Liver (tissue), 9 donors: ENCODE measurements around the gene PGA3. TPM values are rescaled to one million over a fixed set of nuclear protein-coding genes. Genes with fewer than 3 reads are reported as not detected.
A peak's percentile ranks its signal among the peaks of the same experiment; 100 is the strongest.

ENCODE experiments used
- DNase-seq: peaks from one replicate; pipeline ENCODE4 v3.0.0-alpha.2; 2017; ENCODE audit warnings: low spot score
- H3K27ac ChIP-seq, 2 donors: one replicate each; pipeline ENCODE4 v1.7.0; 2013; ENCODE audit warnings: inconsistent platforms in 2 of 2, low read length in 2 of 2, control low read depth in 1 of 2, low read depth in 1 of 2, mild to moderate bottlenecking in 1 of 2
- H3K27me3 ChIP-seq, 4 donors: one replicate each; pipeline versions ENCODE4 v1.6.1 to v1.7.0; 2013; ENCODE audit warnings: low read length in 3 of 4, inconsistent platforms in 1 of 4, mild to moderate bottlenecking in 1 of 4, moderate library complexity in 1 of 4; ENCODE audit not compliant: control insufficient read depth in 4 of 4, insufficient read depth in 4 of 4
- H3K36me3 ChIP-seq, 4 donors: one replicate each; pipeline versions ENCODE4 v1.6.1 to v1.7.0; 2013; ENCODE audit warnings: low read length in 3 of 4, mild to moderate bottlenecking in 3 of 4, low read depth in 1 of 4, moderate library complexity in 1 of 4; ENCODE audit not compliant: control insufficient read depth in 4 of 4, insufficient read depth in 3 of 4
- H3K4me1 ChIP-seq, 4 donors: one replicate each; pipeline versions ENCODE4 v1.6.1 to v1.7.0; 2013; ENCODE audit warnings: low read length in 3 of 4, mild to moderate bottlenecking in 3 of 4, moderate library complexity in 1 of 4; ENCODE audit not compliant: control insufficient read depth in 4 of 4, insufficient read depth in 4 of 4
- H3K4me3 ChIP-seq, 3 donors: one replicate each; pipeline versions ENCODE4 v1.6.1 to v1.7.0; 2013; ENCODE audit warnings: low read length in 3 of 3, control low read depth in 1 of 3, low read depth in 1 of 3, mild to moderate bottlenecking in 1 of 3
- H3K9ac ChIP-seq, 2 donors: one replicate each; pipeline ENCODE4 v1.7.0; 2013; ENCODE audit warnings: low read length in 2 of 2, mild to moderate bottlenecking in 2 of 2, moderate library complexity in 2 of 2, control low read depth in 1 of 2, low read depth in 1 of 2
- H3K9me3 ChIP-seq, 4 donors: one replicate each; pipeline versions ENCODE4 v1.6.1 to v1.7.0; 2013; ENCODE audit warnings: low read length in 3 of 4; ENCODE audit not compliant: control insufficient read depth in 4 of 4
- CTCF ChIP-seq: fragments of 150-350 bp; IDR thresholded peaks from 2 replicates; pipeline ENCODE4 v1.5.1; 2017; ENCODE audit warnings: improper control_type of control experiment, low read depth, low read length; ENCODE audit not compliant: missing input control
- FOXA1 ChIP-seq: IDR thresholded peaks from 2 replicates; pipeline ENCODE4 v1.6.1; 2016; ENCODE audit warnings: antibody characterized with exemption
- FOXA2 ChIP-seq: IDR thresholded peaks from 2 replicates; pipeline ENCODE4 v1.6.1; 2016; ENCODE audit warnings: antibody characterized with exemption
- GABPA ChIP-seq, 2 donors: IDR thresholded peaks in 1 of 2; conservative IDR thresholded peaks in 1 of 2; 2 replicates each; pipeline ENCODE4 v1.6.1; 2016; ENCODE audit warnings: antibody characterized with exemption in 2 of 2, mild to moderate bottlenecking in 1 of 2, moderate library complexity in 1 of 2
- HNF4A ChIP-seq, 2 donors: conservative IDR thresholded peaks; 2 replicates each; pipeline ENCODE4 v1.6.1; 2016; ENCODE audit warnings: antibody characterized with exemption in 2 of 2, mild to moderate bottlenecking in 2 of 2
- HNF4G ChIP-seq: IDR thresholded peaks from 2 replicates; pipeline ENCODE4 v1.6.1; 2016; ENCODE audit warnings: antibody characterized with exemption
- NR2F2 ChIP-seq: IDR thresholded peaks from 2 replicates; pipeline ENCODE4 v1.6.1; 2016; ENCODE audit warnings: antibody characterized with exemption
- RAD21 ChIP-seq, 2 donors: IDR thresholded peaks; 2 replicates each; pipeline ENCODE4 v1.6.1; 2016; ENCODE audit warnings: antibody characterized with exemption in 2 of 2, mild to moderate bottlenecking in 2 of 2
- RXRA ChIP-seq, 2 donors: IDR thresholded peaks; 2 replicates each; pipeline ENCODE4 v1.6.1; 2017 to 2018; ENCODE audit warnings: antibody characterized with exemption in 2 of 2, mild to moderate bottlenecking in 1 of 2
- SP1 ChIP-seq: IDR thresholded peaks from 2 replicates; pipeline ENCODE4 v1.6.1; 2018; ENCODE audit warnings: antibody characterized with exemption, mild to moderate bottlenecking
- ZBTB33 ChIP-seq: IDR thresholded peaks from 2 replicates; pipeline ENCODE4 v1.6.1; 2016; ENCODE audit warnings: antibody characterized with exemption
- WGBS: extraction: QIAGEN DNeasy Blood & Tissue Kit; methylation state at CpG from one replicate; pipeline ENCODE4 v1.1.7; 2013; 5-methylcytosine and 5-hydroxymethylcytosine counted together
- polyA plus RNA-seq, 2 donors: library from polyadenylated mRNA; stranded (reverse) in 1 of 2; unstranded in 1 of 2; fragments of 200-250 nt in 1 of 2; fragments of >200 nt in 1 of 2; fragmentation: Nextera tagmentation in 1 of 2; extraction: Ambion mirVana in 1 of 2; gene quantifications; one replicate each; pipeline versions ENCODE4 v1.2.1 to v1.2.3, GENCODE V29; 2013 to 2015
- total RNA-seq, 2 donors: library from RNA; depleted of rRNA; stranded (reverse); fragments of >200 nt; gene quantifications; one replicate each; pipeline ENCODE4 v1.2.3, GENCODE V29; 2014
- donor health status: healthy.
- donor health status: healthy.
- donor health status: healthy.
- donor health status: healthy.
- donor health status: healthy.

The PGA3 gene
- total and polyA plus RNA-seq, 4 donors, result 0.25 to 0.56 (median 0.54) TPM; not detected in 1

- H3K4me3 ChIP-seq, result peak within 1 kb of the TSS; percentile 63 to 88 (median 85)
- H3K27me3 ChIP-seq, result no peaks in the 10 kb centered on the region
- peak within 1 kb of the TSS; percentile 13 to 76 for H3K9ac ChIP-seq
- no peaks in the 10 kb centered on the region for H3K9me3 ChIP-seq
- TF ChIP-seq HNF4A (conservative IDR thresholded peaks at IDR 0.05) (no peak), HNF4G (no peak), FOXA1 (no peak), CTCF (peak; percentile 26), GABPA (IDR thresholded peaks at IDR 0.05 in 1 of 2, conservative IDR thresholded peaks at IDR 0.05 in 1 of 2) (peak; percentile 29 to 78), SP1 (no peak), RXRA (IDR thresholded peaks at IDR 0.05) (no peak)
- peak; percentile 97 for DNase-seq
- H3K36me3 ChIP-seq, result peaks cover 0 to 8% (median 0%) of the 10 kb centered on the region in 4 donors
- WGBS, result under 1% methylated on average over 85 of the region's 85 CpGs
- peak within 1 kb of the TSS; percentile 92 to 95 for H3K27ac ChIP-seq
- peaks cover 0 to 18% (median 15%) of the 10 kb centered on the region in 4 donors for H3K4me1 ChIP-seq
Measured at GRCh38 chr11:61161190-61162091, 41.9 kb upstream of the PGA3 start, which contains the start of gene VPS37C. TSS of gene VPS37C (minus strand) at chr11:61161426. CDS start at chr11:61138829, 22,597 bp downstream.

GRCh38 chr11:61162092-61162941 lies 41.0 kb upstream of the PGA3 start:
- DNase-seq, result no peak

More at GRCh38 chr11:61162092-61162941, 41.0 kb upstream of the PGA3 start:
- H3K27me3 ChIP-seq, result no peaks in the 10 kb centered on the region
- peak overlapping the region; percentile 92 to 95 for H3K27ac ChIP-seq
- no peaks in the 10 kb centered on the region for H3K9me3 ChIP-seq
- H3K9ac ChIP-seq, result peak overlapping the region in 1 of 2 donors; percentile 76
- no peak for TF ChIP-seq RAD21 (IDR thresholded peaks at IDR 0.05)
- no peak for TF ChIP-seq SP1
- TF ChIP-seq FOXA2, result no peak
- TF ChIP-seq HNF4A (conservative IDR thresholded peaks at IDR 0.05), result no peak
- TF ChIP-seq NR2F2, result no peak
- no peak for TF ChIP-seq FOXA1
- TF ChIP-seq GABPA (IDR thresholded peaks at IDR 0.05 in 1 of 2, conservative IDR thresholded peaks at IDR 0.05 in 1 of 2), result no peak
- TF ChIP-seq ZBTB33, result peak; percentile 22
- peaks cover 0 to 3% (median 0%) of the 10 kb centered on the region in 4 donors for H3K36me3 ChIP-seq
- H3K4me3 ChIP-seq, result peak overlapping the region in 2 of 3 donors; percentile 63 to 88
- H3K4me1 ChIP-seq, result peaks cover 0 to 18% (median 15%) of the 10 kb centered on the region in 4 donors
- 70% methylated on average over 8 of the region's 8 CpGs for WGBS
